ENCODE results near the gene METTL17. TPM values are rescaled to one million over a fixed set of nuclear protein-coding genes. Genes with fewer than 3 reads are reported as not detected.

METTL17 gene
- total and polyA plus RNA-seq, 8 donors = 19.0 to 103 (median 26.8) TPM

GRCh38 chr14:21019366-21019765 lies 29.6 kb downstream of the METTL17 start:
- Histone ChIP-seq H3K4me1 (peaks cover 0 to 5% (median 3%) of the 10 kb centered on the region in 3 donors), H3K27me3 (no peaks in the 10 kb centered on the region), H3K9me3 (no peaks in the 10 kb centered on the region), H3K4me3 (no peak overlapping the region), H3K27ac (no peak overlapping the region), H3K36me3 (peaks cover 0 to 26% (median 0%) of the 10 kb centered on the region in 3 donors)
- WGBS, 2 donors = 64 to 79% methylated on average over 1 of the region's 1 CpG
- FAIRE-seq (no peak), ATAC-seq (no peak), DNase-seq (no peak)
- TF ChIP-seq, protein P1, sequence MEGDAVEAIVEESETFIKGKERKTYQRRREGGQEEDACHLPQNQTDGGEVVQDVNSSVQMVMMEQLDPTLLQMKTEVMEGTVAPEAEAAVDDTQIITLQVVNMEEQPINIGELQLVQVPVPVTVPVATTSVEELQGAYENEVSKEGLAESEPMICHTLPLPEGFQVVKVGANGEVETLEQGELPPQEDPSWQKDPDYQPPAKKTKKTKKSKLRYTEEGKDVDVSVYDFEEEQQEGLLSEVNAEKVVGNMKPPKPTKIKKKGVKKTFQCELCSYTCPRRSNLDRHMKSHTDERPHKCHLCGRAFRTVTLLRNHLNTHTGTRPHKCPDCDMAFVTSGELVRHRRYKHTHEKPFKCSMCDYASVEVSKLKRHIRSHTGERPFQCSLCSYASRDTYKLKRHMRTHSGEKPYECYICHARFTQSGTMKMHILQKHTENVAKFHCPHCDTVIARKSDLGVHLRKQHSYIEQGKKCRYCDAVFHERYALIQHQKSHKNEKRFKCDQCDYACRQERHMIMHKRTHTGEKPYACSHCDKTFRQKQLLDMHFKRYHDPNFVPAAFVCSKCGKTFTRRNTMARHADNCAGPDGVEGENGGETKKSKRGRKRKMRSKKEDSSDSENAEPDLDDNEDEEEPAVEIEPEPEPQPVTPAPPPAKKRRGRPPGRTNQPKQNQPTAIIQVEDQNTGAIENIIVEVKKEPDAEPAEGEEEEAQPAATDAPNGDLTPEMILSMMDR (IDR thresholded peaks at IDR 0.05) = no peak
- intact Hi-C loops (cut with DNase I) = loop anchor here in 1 of 3 donors (5.0 kb wide), 1 partner anchor 73 kb away; no protein-coding TSS in a partner anchor

DNA sequence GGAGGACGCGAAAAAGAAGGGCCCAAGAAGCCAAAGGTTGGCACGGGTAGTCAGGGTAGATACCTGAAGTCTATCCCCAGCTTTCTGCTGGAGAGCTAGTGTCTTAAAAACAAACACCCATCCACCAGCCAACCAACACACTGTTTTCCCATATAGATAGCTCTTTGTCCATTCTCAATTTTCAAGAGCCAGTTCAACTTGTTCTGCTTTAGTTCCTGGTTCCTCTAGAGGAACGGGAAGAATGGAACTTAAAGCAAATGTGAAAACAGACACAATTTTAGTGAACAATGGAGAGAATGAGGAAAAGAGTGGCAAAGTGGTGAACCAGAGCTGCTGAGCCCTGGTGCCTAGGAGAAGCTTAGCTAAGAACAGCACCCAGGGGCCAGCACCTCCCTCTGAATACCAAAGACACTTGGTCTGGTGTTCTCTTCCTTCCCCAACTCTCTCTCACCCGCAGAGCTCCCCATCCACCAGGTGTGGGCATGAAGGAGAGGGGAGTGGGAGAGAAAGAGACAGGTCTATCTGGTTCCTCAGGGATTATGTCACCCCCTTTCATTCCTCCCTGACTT lies 31.3 kb downstream of the METTL17 start:
- H3K27me3 ChIP-seq = no peaks in the 10 kb centered on the region
- H3K4me1 ChIP-seq = peaks cover 0 to 5% (median 3%) of the 10 kb centered on the region in 3 donors

GRCh38 chr14:21022686-21023085 lies 32.9 kb downstream of the METTL17 start:
- Histone ChIP-seq H3K4me3 (no peak overlapping the region), H3K27ac (no peak overlapping the region), H3K4me1 (peaks cover 0 to 5% (median 3%) of the 10 kb centered on the region in 3 donors), H3K9me3 (no peaks in the 10 kb centered on the region), H3K27me3 (no peaks in the 10 kb centered on the region), H3K36me3 (peaks cover 0 to 22% (median 0%) of the 10 kb centered on the region in 3 donors)
- ATAC-seq = no peak
- no peak for DNase-seq
- FAIRE-seq = no peak
- 73 to 81% methylated on average over 5 of the region's 5 CpGs for WGBS, 2 donors
- intact Hi-C loops (cut with DNase I) = loop anchor here in 1 of 3 donors (5.0 kb wide), 1 partner anchor 70 kb away; no protein-coding TSS in a partner anchor
- TF ChIP-seq, protein P1 (IDR thresholded peaks at IDR 0.05) = no peak

More for the DNA sequence above, 31.3 kb downstream of the METTL17 start:
- TF ChIP-seq, protein P1 (IDR thresholded peaks at IDR 0.05) = no peak
- FAIRE-seq (no peak), DNase-seq (no peak), ATAC-seq (no peak)
- WGBS, 2 donors = 76 to 82% methylated on average over 5 of the region's 5 CpGs
- H3K36me3 ChIP-seq = peaks cover 0 to 26% (median 0%) of the 10 kb centered on the region in 3 donors
- H3K4me3 ChIP-seq = no peak overlapping the region
- no peaks in the 10 kb centered on the region for H3K9me3 ChIP-seq
- no peak overlapping the region for H3K27ac ChIP-seq
- intact Hi-C loops (cut with DNase I) = loop anchor here in 1 of 3 donors (5.0 kb wide), 1 partner anchor 71 kb away; no protein-coding TSS in a partner anchor

DNA sequence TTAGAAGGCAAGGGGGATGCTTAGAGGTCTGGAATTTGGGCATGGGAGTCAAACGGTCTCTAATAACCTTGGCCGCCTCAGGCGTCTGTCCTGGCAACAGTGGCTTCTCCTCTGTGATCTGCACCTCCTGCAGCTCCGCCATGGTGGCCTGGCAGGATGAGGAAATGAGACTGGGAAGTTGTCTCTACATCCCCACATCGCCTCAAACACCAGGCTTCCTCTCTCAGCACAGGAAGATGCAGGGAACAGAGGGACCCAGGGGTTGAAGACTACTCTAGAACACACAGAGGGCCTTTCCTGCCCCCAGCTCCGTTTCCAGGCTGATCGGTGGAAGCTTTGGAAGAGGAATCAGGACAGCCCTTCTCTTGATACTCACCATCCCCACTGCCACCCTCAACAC lies 33.4 kb downstream of the METTL17 start:
- no peaks in the 10 kb centered on the region for H3K27me3 ChIP-seq
- H3K4me1 ChIP-seq = peaks cover 0 to 5% (median 3%) of the 10 kb centered on the region in 3 donors
- no peak for ATAC-seq
- H3K27ac ChIP-seq = no peak overlapping the region
- WGBS, 2 donors = 58 to 65% methylated on average over 7 of the region's 7 CpGs
- H3K9me3 ChIP-seq = no peaks in the 10 kb centered on the region
- intact Hi-C loops (cut with DNase I) = loop anchor here in 1 of 3 donors (5.0 kb wide), 1 partner anchor 69 kb away; no protein-coding TSS in a partner anchor
- H3K36me3 ChIP-seq = peaks cover 0 to 17% (median 0%) of the 10 kb centered on the region in 3 donors
- TF ChIP-seq, protein P1 (IDR thresholded peaks at IDR 0.05) = no peak
- DNase-seq = no peak
- H3K4me3 ChIP-seq = peak overlapping the region in 2 of 4 donors; percentile 75 to 95
- no peak for FAIRE-seq
